NCI-H146 (cell line): ENCODE data around the gene USP6NL.
"Not testable (repeated sequence)": the region's sequence is repeated elsewhere in the genome, so short reads cannot be mapped to it uniquely, and the experiment has no call there.

Experiments used
- DNase-seq: peaks from one replicate; lab custom pipeline; 2025; lab: John Stamatoyannopoulos, UW

USP6NL gene

GRCh38 chr10:11611248-11612020 lies at the start of gene USP6NL:
Gene USP6NL (minus strand): TSS chr10:11611650. CDS start chr10:11597634, 14,016 bp downstream.
- peak; percentile 96 for DNase-seq

- no peak for DNase-seq
Measured at GRCh38 chr10:11658801-11659368, 47.4 kb upstream of the USP6NL start.

DNA sequence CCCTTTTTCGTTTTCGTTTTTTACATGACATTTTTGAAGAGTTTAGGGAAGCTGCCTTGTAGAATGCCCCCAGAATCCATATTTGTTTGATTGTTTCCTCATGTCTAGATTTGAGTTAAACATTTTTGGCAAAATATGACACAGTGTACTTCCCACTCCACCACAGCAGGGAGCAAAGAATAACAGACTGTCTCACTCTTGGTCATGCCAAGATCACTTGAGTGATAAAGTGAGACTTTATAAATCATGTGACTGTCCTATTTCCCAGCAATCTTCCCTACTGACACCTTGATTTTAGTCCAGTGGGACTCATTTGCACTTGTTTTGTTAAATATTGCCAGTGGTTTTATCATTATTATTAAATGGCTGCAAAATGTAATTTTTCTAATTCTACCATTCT lies 44.4 kb upstream of the USP6NL start:
- no peak for DNase-seq

GRCh38 chr10:11654659-11655058 lies 43.2 kb upstream of the USP6NL start:
- DNase-seq, result no peak

DNA sequence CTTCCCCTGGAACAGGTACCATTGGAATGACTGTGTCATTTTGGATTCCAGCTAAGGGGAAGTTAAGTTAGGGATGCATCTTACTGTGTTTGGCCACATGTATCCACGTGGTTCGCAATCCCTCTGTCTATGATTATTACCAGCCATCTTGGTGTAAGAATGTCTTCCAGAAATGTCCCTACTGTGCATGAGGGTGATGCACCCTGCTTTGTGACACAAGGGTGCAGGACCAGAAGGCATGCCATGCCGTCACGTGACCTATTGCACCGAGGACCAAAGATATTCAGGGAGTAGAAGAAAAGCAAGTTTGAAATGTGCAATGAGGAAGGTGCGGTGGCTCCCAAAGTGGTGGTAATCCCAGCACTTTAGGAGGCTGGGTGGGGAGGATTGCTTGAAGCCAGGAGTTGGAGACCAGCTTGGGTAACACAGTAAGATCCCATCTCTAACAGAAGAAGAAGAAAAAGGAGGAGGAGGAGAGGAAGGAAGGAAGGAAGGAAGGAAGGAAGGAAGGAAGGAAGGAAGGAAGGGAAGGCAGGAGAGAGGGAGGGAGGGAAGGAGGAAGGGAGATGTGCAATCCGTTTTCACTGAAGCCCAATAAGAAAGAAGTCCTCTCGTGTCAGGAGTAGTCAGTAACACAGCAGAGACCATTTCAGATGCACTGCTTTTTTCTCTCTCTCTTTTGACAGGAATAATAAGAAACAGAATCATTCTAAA lies 42.5 kb upstream of the USP6NL start:
- no peak for DNase-seq

DNA sequence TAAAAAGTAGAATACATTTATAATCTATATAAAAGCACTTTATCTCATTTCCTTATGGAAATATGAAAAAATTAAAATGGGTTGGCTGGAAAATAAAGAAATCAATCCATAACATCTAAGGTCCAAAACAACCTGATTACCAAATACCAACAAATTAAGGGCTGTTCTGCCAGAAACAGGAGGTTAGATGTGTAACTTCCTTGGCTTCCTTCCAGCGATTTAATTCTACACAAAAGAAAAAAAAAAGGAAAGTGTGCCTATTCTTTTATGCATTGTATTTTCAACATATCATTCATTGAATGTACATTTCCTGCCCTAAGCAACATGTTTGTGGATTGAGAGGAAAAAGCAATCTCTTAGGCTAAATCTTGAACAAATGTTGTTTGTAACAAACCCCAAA lies 36.2 kb upstream of the USP6NL start:
- DNase-seq, result peak; percentile 9

GRCh38 chr10:11646450-11646849 lies 35.0 kb upstream of the USP6NL start:
- DNase-seq, result no peak

GRCh38 chr10:11643039-11643438 lies 31.6 kb upstream of the USP6NL start:
- no peak for DNase-seq

GRCh38 chr10:11642566-11642965 lies 31.1 kb upstream of the USP6NL start:
- no peak for DNase-seq

GRCh38 chr10:11639849-11640764 lies 28.7 kb upstream of the USP6NL start:
- peak; percentile 36 for DNase-seq

DNA sequence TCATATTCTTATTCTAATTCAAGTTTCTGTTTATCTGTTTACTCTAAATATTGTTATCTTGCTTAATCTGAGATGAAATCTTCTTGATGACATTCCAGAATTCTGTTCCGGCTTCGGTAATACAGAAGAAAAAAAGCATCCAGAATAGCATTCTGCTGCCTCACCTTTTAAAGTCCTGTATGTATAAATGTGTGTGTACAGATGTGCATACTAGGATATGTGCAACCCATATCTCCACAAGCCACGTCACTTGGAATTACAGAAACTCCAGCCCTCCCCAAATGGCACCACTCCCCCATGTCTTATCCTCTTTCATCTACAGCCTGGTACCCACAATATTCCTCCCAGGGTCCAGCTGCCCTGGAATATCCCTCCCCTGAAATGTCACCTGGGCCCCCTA lies 27.9 kb upstream of the USP6NL start:
- DNase-seq, result no peak

DNA sequence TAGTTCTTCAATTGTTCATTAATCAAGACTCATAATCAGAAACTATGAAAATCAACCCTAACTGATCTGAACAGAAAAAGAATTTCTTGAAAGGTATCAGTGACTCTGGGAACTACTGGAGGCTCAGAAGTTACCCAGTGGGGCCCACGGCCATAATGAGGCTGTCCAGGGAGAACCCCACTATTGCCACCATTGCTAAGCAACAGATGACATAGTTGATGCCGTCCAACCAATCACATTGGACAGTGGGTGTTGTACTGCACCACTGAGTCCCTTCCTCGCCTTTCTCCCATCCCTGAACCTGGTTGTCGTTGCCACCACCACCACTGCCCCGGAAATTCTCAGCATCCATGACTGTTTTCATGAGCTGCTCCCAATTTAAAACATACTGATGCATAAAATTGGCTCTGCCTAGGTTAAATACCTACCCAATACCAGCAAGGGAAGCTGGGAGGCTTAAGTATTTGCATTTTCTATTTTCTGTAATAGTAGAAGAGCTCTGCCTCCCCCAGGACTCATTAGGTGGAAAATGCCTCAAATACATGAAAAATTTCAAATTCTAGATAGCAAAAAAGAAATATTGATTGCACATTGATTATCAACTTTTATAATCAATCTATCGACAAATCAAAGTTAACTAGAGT lies 26.7 kb upstream of the USP6NL start:
- DNase-seq, result no peak

DNA sequence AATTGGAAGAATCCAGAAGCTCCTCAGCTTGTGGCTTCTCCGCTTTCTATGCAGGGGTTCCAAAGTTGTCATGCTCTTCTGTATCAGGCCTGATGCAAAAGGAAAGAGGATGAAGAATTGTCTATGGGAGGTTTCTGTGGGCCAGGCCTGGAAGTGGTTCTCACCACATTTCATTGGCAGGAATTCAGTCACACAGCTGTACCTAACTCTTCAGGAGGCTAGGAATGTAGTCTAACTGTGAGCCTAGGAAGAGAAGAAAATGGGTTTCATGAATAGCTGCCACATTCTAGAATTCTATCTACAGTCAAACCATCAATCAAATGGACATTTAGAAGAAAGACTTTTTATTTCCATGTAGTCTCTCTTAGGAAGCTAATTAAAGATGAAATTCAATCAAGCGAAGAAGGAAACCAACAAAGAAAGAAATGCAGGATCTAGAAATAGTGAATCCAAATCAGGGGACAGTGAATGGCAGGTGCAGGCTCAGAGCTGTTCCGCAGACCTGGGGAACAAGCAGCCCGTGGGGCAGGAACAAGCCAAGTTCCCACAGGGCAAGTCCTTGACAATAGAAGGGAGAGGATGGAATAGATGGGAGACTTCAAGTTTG lies 25.4 kb upstream of the USP6NL start:
- DNase-seq, result no peak

DNA sequence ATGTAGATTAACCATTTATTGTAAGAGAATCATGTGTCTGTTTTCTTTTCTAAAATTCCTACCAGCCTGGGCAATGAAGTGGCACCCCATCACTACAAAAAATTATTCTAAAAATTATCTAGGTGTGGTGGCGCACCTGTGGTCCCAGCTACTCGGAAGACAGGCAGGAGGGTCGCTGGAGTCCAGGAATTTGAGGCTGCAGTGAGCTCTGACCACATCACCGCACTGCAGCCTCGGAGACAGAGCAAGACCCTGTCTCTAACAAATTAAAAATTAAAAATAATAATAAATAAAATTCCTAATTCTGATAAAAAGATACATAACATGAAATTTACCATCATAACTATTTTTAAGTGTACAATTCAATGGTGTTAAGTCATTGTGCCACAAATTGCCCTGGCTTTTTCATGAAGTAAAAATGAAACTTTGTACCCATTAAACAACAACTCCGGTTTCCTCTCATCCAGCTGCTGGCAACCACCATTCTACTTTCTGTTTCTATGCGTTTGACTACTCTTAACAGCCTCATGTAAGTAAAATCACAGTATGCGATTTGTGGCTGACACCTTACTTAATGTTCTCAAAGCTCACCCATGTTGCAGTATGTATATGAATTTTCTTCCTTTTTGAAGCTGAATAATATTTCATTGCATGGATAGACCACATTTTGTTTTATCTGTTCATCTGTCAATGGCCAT lies 20.6 kb upstream of the USP6NL start:
- DNase-seq, result no peak

- DNase-seq, result no peak
Measured at GRCh38 chr10:11631291-11631690, 19.8 kb upstream of the USP6NL start.

- DNase-seq, result no peak
Measured at GRCh38 chr10:11629731-11630130, 18.3 kb upstream of the USP6NL start.

DNA sequence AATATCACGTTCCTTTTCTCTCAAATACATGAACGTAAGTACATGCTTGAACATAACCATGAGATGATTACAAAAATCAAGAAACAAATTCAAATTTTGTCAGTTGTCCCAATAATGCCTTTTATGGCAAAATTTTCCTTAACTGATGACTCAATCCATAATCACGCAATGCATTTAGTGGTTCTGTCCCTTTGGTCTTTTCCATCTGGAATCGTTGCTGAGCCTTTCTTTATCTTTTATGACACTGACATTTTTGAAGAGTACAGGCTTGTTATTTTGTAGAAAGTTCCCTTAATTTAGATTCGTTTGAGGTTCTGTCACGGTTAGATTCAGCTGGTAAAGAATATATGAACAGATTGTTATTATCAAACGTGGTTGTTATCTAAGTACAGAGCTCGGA lies 16.5 kb upstream of the USP6NL start:
- not testable (repeated sequence) for DNase-seq

DNA sequence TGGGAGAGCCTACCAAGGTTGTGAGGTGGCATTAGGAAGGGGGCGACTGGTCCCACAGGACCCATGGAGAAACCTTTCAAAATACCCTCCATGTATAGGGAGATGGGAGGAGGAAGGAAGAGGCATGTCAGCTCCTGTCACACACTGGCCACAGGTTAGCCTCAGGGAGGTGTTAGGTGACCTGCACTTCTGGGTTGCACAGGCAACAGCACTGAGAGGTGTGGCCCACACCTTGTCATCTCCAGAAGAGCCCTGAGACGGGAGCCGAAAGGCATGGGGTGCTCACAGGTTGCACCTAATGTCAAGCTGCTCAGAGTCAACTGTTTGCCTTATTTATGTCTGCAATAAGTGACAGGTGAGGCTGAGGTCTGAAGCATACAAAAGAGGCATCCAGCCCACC lies 14.6 kb upstream of the USP6NL start:
- DNase-seq, result peak; percentile 33

DNA sequence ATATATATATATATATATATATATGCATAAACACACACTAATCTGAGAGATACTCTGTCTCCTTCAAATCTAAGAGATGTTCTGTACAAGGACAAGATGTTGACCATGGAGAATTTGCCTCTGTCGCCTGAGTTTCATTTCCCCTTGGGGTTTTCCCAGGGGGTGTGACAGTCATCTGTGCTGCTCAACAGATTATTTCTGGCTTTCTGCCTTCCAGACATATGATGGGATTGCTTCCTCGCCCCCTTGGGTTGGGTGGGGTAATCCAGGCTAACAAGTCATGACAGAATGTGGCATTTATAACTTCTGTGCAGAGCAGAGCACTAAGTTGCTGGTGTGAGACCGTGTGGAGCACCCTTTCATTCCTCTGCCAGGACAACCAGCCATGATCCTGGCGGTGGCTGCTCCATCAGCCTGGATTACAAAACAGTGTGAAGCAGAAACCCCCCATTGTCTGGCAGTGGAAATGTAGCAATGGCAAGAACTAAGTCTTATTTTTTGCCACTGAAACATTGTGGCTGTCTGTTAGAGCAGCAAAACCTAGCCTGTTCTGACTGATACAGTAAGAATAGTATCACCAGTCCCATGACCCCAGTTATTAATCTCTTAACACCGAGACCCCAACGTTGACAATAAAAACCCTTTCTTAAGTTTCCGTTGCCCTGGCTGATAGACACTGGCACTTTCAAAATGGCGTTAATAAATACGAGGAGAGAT lies 13.7 kb upstream of the USP6NL start:
- DNase-seq, result no peak

- no peak for DNase-seq
Measured at GRCh38 chr10:11617233-11617632, 5.8 kb upstream of the USP6NL start.
